Measurements from ENCODE around the gene CDC25A. TPM values are rescaled to one million over a fixed set of nuclear protein-coding genes. Genes with fewer than 3 reads are reported as not detected.

The CDC25A gene
- total RNA-seq, 1 donor from 2014 or later: 0.87 TPM

GRCh38 chr3:48196611-48197010 lies 8.4 kb upstream of the CDC25A start:
- DNase-seq (ENCODE audit: low spot score): no peak

DNA sequence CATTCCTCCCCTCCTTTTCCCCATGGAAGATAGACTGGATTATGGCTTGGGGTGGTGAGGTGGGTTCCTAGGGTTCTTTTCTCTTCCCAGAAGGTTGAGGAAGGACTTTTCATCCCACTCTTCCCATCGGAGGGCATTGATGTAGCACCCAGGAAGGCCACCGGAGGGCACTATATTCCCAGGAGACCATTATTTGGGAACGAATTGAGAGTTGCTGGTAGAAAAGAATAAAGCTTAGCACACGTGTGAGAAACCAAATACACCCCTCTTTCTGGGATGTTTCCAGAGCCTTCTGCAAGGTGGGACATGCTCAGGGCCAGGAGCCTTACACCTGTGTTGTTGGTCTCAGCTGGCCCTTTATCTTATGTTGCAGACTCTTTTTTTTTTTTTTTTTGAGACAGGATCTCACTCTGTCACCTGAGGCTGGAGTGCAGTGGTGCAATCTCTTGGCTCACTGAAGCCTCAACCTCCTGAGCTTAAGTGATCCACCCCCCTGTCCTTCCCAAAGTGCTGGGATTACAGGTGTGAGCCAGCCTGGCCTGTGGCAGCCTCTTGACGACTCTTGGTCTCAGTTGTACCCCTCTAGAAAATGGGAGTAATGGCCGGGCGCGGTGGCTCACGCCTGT lies 6.3 kb upstream of the CDC25A start:
- DNase-seq (ENCODE audit: low spot score): no peak

GRCh38 chr3:48190911-48191310 lies 2.7 kb upstream of the CDC25A start:
- no peak for DNase-seq (ENCODE audit: low spot score)

- no peak for DNase-seq (ENCODE audit: low spot score)
Measured at GRCh38 chr3:48189321-48189720, 1.1 kb upstream of the CDC25A start.

- no peak for DNase-seq (ENCODE audit: low spot score)
Measured at GRCh38 chr3:48187579-48188265, 495 bp downstream of the CDC25A start.

DNA sequence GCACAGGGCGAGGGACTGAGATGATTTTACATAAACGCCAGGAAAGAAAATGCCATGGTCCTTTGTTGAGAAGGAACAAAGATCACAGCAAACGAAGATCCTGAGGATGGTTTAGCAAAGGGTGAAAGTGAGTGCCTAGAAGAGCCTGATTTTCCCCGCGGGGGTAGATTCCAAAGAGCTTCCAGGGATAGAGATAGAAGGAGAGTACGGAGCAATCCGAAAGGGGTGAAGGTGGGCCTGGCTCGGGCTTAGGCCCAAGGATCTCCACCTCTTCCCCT lies 977 bp downstream of the CDC25A start:
- DNase-seq (ENCODE audit: low spot score): no peak

DNA sequence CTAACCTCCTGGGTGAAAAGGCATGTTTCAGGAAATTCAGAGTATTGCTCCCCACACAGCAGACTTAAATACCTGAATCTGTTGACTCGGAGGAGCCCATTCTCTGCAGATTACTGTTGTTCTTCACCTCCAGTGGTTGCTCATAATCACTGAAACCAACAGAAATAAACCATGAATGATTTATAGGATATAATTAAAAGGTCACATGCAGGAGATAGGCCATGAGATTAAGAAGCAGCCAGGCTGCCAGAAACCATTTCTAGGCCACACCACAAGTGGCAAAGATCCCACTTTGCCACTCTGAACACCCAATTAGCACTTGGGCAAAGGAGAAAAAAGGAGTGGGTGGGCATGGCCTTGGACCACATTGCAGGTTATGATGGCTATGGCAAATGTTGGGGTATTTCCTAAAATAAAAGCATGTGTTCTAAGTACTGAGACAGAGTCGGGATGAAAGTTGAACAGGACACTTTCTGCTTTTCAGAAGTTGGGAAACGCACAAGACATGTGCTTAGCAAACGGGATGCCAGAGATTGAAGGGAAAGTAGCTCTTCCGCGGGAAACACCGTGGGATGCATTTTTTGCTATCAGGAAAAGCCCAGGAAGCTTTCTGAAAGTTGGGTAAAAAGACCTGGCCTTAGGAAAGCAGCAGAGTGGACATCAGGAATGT lies 1.5 kb downstream of the CDC25A start:
- DNase-seq (ENCODE audit: low spot score): no peak

DNA sequence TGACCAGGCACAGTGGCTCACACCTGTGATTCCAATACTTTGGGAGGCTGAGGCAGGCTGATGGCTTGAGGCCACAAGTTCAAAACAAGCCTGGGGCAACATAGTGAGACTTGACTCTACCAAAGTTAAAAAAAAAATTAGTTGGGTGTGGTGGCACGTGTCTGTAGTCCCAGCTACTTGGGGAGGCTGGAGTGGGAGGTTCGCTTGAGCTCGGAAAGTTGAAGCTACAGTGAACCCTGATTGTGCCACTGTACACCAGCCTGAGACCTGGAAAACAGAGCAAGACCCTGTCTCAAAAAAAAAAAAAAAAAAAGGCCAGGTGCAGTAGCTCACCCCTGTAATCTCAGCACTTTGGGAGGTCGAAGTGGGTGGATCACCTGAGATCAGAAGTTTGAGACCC lies 3.1 kb downstream of the CDC25A start:
- DNase-seq (ENCODE audit: low spot score): no peak

DNA sequence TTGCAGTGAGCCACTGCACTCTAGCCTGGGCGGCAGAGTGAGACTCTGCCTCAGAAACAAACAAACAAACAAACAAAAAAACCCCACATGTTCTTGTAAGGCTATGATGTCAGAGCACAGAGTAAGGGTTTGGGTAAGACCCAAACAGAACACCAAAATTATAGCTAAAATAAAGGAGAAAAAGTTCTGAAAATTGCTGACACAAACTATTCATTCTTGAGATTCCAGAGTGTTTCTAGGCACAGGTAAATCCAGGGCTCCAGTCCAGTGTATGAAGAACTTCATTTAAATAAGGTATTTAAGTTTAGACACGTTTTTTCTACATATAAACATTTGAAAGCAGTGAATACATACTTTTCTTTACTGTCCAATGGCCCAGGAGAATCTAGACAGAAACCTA lies 3.9 kb downstream of the CDC25A start:
- DNase-seq (ENCODE audit: low spot score): no peak

GRCh38 chr3:48180531-48181253 lies 7.5 kb downstream of the CDC25A start:
- DNase-seq (ENCODE audit: low spot score): no peak

DNA sequence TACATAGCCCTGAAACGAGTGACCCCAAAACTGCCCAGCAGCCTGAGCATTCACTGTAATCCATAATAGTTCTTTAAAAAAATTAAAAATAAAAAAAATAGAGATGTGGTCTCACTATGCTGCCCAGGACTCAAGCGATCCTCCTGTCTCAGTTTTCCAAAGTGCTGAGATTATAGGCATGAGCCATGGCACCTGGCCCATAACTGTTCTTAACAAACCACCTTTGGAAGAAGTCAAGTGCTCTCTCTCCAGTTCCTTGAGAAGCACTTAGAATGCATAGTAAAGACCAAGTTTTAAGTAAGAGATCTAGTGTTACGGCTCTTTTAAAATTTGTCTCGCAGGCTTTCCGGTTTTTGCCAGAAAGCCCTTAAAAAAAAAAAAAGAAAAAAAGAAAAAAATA lies 8.2 kb downstream of the CDC25A start:
- DNase-seq (ENCODE audit: low spot score): no peak

GRCh38 chr3:48178072-48178471 lies 10.1 kb downstream of the CDC25A start:
- no peak for DNase-seq (ENCODE audit: low spot score)

- no peak for DNase-seq (ENCODE audit: low spot score)
Measured at GRCh38 chr3:48157950-48158376, 30.3 kb downstream of the CDC25A start.

GRCh38 chr3:48157202-48157840 lies 30.9 kb downstream of the CDC25A start:
- no peak for DNase-seq (ENCODE audit: low spot score)

- DNase-seq (ENCODE audit: low spot score): no peak
Measured at GRCh38 chr3:48156163-48156562, 32.1 kb downstream of the CDC25A start.

GRCh38 chr3:48155122-48155521 lies 33.1 kb downstream of the CDC25A start:
- DNase-seq (ENCODE audit: low spot score): no peak

- no peak for DNase-seq (ENCODE audit: low spot score)
Measured at GRCh38 chr3:48151807-48152427, 36.3 kb downstream of the CDC25A start.

GRCh38 chr3:48151058-48151806 lies 37.0 kb downstream of the CDC25A start:
- no peak for DNase-seq (ENCODE audit: low spot score)

DNA sequence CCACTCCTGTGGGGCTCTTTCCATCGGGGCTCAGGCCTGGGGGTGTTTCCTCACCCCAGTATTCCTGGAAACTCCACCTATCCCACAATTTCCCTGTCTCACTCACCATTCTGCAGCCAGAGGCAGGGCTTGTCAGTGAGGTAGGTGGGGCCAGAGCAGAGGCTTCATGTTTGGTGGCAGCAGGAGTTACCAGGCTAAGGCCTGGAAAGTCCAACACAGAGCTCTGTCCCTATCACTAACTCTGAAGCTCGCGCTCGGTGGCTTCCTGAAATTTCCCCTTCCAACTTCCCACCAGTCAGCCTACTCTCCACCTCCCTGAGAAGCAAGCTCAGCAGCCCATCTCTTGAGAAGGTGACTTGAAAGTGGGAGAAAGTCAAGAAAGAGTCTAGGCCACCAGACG lies 44.2 kb downstream of the CDC25A start:
- DNase-seq (ENCODE audit: low spot score): no peak

DNA sequence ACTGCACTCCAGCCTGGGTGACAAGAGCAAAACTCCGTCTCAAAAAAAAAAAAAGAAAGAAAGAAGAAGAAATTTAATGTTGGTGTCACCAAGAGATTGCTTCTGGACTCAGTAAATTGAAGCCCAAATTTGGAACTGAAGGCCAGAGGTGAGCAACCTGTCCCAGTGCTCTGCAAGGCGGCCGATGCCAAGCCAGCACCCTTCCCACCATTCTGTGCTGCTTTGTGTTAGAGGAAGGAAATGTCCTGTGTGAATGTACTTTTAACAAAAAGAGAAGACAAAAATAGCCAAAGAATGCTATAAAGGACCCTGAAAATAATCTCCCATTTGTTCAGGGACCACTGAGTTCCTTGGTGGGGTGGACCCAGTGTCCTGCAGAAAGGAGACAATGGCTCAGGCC lies 44.6 kb downstream of the CDC25A start:
- DNase-seq (ENCODE audit: low spot score): no peak
